NCI-H510A treated with DMSO at 0.1 percent for 48 hours (cell line): ENCODE data around the gene FBLN5.

Experiments
- DNase-seq: peaks from one replicate; lab custom pipeline; 2025; lab: John Stamatoyannopoulos, UW

FBLN5 gene

GRCh38 chr14:91945751-91946621 lies 1.5 kb downstream of the FBLN5 start:
- DNase-seq = no peak

- DNase-seq = no peak
These were observed 4.5 kb downstream of the FBLN5 start for GRCh38 chr14:91942946-91943345.

GRCh38 chr14:91942128-91942527 lies 5.4 kb downstream of the FBLN5 start:
- DNase-seq = no peak

GRCh38 chr14:91940209-91940608 lies 7.3 kb downstream of the FBLN5 start:
- DNase-seq = no peak

- no peak for DNase-seq
These were observed 11.9 kb downstream of the FBLN5 start for GRCh38 chr14:91935586-91935985.

- no peak for DNase-seq
These were observed 12.8 kb downstream of the FBLN5 start for GRCh38 chr14:91934554-91935285.

- no peak for DNase-seq
These were observed 15.9 kb downstream of the FBLN5 start for GRCh38 chr14:91931478-91932088.

GRCh38 chr14:91929700-91930099 lies 17.8 kb downstream of the FBLN5 start:
- no peak for DNase-seq

- DNase-seq = no peak
These were observed 19.7 kb downstream of the FBLN5 start for GRCh38 chr14:91927800-91928199.

- no peak for DNase-seq
These were observed 20.3 kb downstream of the FBLN5 start for GRCh38 chr14:91927191-91927590.

GRCh38 chr14:91926131-91926890 lies 21.2 kb downstream of the FBLN5 start:
- no peak for DNase-seq

GRCh38 chr14:91925727-91926121 lies 21.8 kb downstream of the FBLN5 start:
- DNase-seq = no peak

GRCh38 chr14:91925001-91925726 lies 22.3 kb downstream of the FBLN5 start:
- no peak for DNase-seq

GRCh38 chr14:91920526-91920925 lies 27.0 kb downstream of the FBLN5 start:
- DNase-seq = no peak

- no peak for DNase-seq
These were observed 27.7 kb downstream of the FBLN5 start for GRCh38 chr14:91919814-91920213.

- DNase-seq = no peak
These were observed 29.2 kb downstream of the FBLN5 start for GRCh38 chr14:91918186-91918883.

GRCh38 chr14:91912035-91912434 lies 35.5 kb downstream of the FBLN5 start:
- DNase-seq = no peak

GRCh38 chr14:91911474-91912032 lies 35.9 kb downstream of the FBLN5 start:
- DNase-seq = peak; percentile 69

GRCh38 chr14:91910196-91910595 lies 37.3 kb downstream of the FBLN5 start:
- no peak for DNase-seq

GRCh38 chr14:91906374-91906773 lies 41.1 kb downstream of the FBLN5 start:
- no peak for DNase-seq
